ENCODE measurements around the gene VDAC1. TPM values are rescaled to one million over a fixed set of nuclear protein-coding genes. Genes with fewer than 3 reads are reported as not detected.
"Not testable (repeated sequence)": the region's sequence is repeated elsewhere in the genome, so short reads cannot be mapped to it uniquely, and the experiment has no call there.

The VDAC1 gene
- total and polyA plus RNA-seq, 5 donors = 325 to 393 (median 340) TPM

- Histone ChIP-seq H3K4me1 (ENCODE audit: control insufficient read depth, insufficient read depth, low read length) (no peaks in the 10 kb centered on the region), H3K27me3 (ENCODE audit: control insufficient read depth, insufficient read depth) (no peaks in the 10 kb centered on the region), H3K4me3 (ENCODE audit: low read length) (no peak overlapping the region), H3K9me3 (ENCODE audit: control insufficient read depth, low read length) (no peaks in the 10 kb centered on the region), H3K27ac (ENCODE audit: low read length) (no peak overlapping the region)
- ATAC-seq (no peak), DNase-seq (no peak)
- intact Hi-C loops (cut with DNase I) = no loop called here
- WGBS = 83% methylated on average over 3 of the region's 3 CpGs
Observed at GRCh38 chr5:133978943-133979342, 25.8 kb downstream of the VDAC1 start.

DNA sequence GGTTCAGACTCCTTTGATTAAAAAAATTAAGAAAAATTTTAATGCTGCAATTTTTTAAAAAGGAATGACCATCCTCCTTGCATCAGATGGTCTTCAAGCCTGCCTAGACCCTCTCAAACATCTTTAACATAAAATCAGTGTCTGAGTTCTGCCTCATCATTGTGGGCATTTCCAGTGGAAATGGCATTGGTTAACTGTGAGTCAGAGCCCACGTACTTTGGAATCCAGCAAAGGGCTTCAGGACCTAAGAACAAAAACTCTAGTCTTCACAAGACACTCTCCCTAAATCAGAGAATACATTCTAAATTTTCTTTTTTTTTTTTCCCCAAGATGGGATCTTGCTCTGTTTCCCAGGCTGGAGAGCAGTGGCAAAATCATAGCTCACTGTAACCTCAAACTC is 26.9 kb downstream of the VDAC1 start:
- 51% methylated on average over 1 of the region's 1 CpG for WGBS
- no peak for DNase-seq
- Histone ChIP-seq H3K27ac (ENCODE audit: low read length) (no peak overlapping the region), H3K4me1 (ENCODE audit: control insufficient read depth, insufficient read depth, low read length) (no peaks in the 10 kb centered on the region), H3K27me3 (ENCODE audit: control insufficient read depth, insufficient read depth) (no peaks in the 10 kb centered on the region), H3K9me3 (ENCODE audit: control insufficient read depth, low read length) (no peaks in the 10 kb centered on the region), H3K4me3 (ENCODE audit: low read length) (no peak overlapping the region)
- intact Hi-C loops (cut with DNase I) = no loop called here
- ATAC-seq = no peak

DNA sequence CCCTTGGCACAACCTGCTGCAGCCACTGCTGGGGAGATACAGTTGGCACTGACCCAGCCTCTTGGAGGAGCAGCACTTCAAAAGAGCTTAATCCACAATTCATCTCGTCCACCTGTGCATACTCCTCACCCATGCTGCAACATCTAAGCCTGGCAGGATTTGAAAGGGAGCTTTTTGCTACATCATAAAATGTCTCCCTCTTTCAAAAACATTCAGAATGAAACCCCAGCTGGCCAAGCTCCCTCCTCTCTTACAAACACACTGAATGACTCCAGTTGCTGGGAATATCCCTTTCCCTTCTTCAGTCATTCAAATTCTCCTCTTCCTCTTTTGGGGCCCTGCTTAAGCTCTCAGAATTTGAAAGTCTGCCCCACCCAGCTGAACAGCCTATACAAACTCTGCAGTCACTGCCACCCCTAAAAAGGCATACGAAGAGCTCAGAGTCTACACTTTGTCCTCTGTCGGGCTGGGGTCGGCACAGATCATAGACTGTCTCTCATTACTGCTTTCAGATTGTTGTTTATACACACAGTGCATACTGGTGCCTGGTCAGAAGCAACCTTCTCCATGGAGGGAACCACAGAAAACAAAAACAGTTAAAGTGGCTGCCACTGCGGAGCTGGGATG is 27.5 kb downstream of the VDAC1 start:
- H3K4me1 ChIP-seq (ENCODE audit: control insufficient read depth, insufficient read depth, low read length) = no peaks in the 10 kb centered on the region
- peak overlapping the region; percentile 23 for H3K27ac ChIP-seq (ENCODE audit: low read length)

GRCh38 chr5:133975546-133975945 is 29.2 kb downstream of the VDAC1 start:
- DNase-seq; H3K27me3 ChIP-seq (ENCODE audit: control insufficient read depth, insufficient read depth); H3K27ac ChIP-seq (ENCODE audit: low read length); H3K4me3 ChIP-seq (ENCODE audit: low read length); H3K4me1 ChIP-seq (ENCODE audit: control insufficient read depth, insufficient read depth, low read length); intact Hi-C loops (cut with DNase I); ATAC-seq; H3K9me3 ChIP-seq (ENCODE audit: control insufficient read depth, low read length): not testable (repeated sequence)
- 92% methylated on average over 16 of the region's 16 CpGs for WGBS

More for the DNA sequence above, 27.5 kb downstream of the VDAC1 start:
- intact Hi-C loops (cut with DNase I) = no loop called here
- peak in 1 of 2 donors; percentile 17 for ATAC-seq
- no peak for DNase-seq
- 65% methylated on average over 5 of the region's 5 CpGs for WGBS
- no peaks in the 10 kb centered on the region for H3K9me3 ChIP-seq (ENCODE audit: control insufficient read depth, low read length)
- no peaks in the 10 kb centered on the region for H3K27me3 ChIP-seq (ENCODE audit: control insufficient read depth, insufficient read depth)
- no peak overlapping the region for H3K4me3 ChIP-seq (ENCODE audit: low read length)

DNA sequence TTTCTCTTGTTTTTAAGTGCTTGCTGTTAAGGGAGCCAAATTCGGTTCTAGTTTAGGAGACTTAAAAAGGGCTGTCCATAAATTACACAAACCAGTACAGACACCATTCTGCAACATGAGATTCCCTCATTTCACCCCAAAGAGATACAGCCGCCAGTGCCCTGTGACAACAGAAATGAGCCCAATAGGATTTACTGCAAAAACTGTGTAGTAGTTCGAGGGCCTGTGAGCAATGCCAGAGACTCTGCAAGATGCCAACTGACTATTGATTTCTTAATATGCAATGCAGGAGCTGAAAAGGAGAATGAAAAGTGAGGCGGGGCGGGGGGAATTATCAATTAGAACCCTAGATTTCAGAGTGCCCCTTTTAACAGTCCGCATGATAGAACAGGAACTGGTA is 30.6 kb downstream of the VDAC1 start:
- Histone ChIP-seq H3K4me1 (ENCODE audit: control insufficient read depth, insufficient read depth, low read length) (no peaks in the 10 kb centered on the region), H3K27me3 (ENCODE audit: control insufficient read depth, insufficient read depth) (no peaks in the 10 kb centered on the region), H3K4me3 (ENCODE audit: low read length) (no peak overlapping the region), H3K27ac (ENCODE audit: low read length) (no peak overlapping the region), H3K9me3 (ENCODE audit: control insufficient read depth, low read length) (no peaks in the 10 kb centered on the region)
- WGBS = 95% methylated on average over 6 of the region's 6 CpGs
- DNase-seq = no peak
- ATAC-seq = no peak
- intact Hi-C loops (cut with DNase I) = no loop called here

- intact Hi-C loops (cut with DNase I) = no loop called here
- Histone ChIP-seq H3K9me3 (ENCODE audit: control insufficient read depth, low read length) (no peaks in the 10 kb centered on the region), H3K27me3 (ENCODE audit: control insufficient read depth, insufficient read depth) (no peaks in the 10 kb centered on the region), H3K4me1 (ENCODE audit: control insufficient read depth, insufficient read depth, low read length) (peaks cover 3% of the 10 kb centered on the region), H3K4me3 (ENCODE audit: low read length) (no peak overlapping the region), H3K27ac (ENCODE audit: low read length) (no peak overlapping the region)
- WGBS = 93% methylated on average over 2 of the region's 2 CpGs
- ATAC-seq (no peak), DNase-seq (no peak)
Observed at GRCh38 chr5:133970325-133970909, 34.4 kb downstream of the VDAC1 start.

DNA sequence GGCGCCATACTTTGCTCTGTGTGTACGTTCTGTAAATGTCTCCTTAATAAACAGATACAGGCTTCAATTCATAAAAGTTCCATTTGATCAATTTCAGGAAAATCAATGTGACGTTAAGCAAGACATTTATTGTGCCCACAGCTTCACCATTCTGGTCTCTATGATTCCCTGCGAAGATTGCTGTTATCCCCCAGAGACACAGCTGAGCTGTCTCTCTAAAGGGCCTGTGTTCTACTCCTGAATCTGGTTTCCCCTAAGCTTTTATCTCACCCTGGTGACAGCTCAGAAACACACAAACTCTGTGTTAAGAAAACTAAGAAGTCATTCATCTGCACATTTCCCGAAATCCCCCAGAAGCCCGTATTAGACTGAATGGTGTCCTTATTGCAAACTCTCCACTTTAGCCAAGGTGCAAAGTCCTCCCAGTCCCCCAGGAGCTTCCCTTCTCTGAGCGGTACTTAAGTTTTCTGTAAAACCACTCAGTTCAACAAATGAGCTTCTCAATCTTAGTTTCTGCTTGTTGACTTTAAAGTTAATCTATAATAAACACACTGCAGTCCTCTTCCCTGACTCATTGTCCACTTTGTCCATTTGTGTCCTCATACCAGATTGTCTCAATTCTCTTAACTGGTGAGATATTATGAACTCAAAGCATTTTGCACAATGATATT is 35.0 kb downstream of the VDAC1 start:
- intact Hi-C loops (cut with DNase I) = no loop called here
- no peak overlapping the region for H3K27ac ChIP-seq (ENCODE audit: low read length)
- no peak for DNase-seq
- no peaks in the 10 kb centered on the region for H3K9me3 ChIP-seq (ENCODE audit: control insufficient read depth, low read length)
- peaks cover 3% of the 10 kb centered on the region for H3K4me1 ChIP-seq (ENCODE audit: control insufficient read depth, insufficient read depth, low read length)
- no peaks in the 10 kb centered on the region for H3K27me3 ChIP-seq (ENCODE audit: control insufficient read depth, insufficient read depth)
- WGBS = 76% methylated on average over 7 of the region's 7 CpGs
- H3K4me3 ChIP-seq (ENCODE audit: low read length) = no peak overlapping the region
- no peak for ATAC-seq

GRCh38 chr5:133968204-133968980 is 36.4 kb downstream of the VDAC1 start, which contains the start of gene C5orf15:
TSS of gene C5orf15 (minus strand) at chr5:133968625. CDS start at chr5:133968584, 41 bp downstream.
- under 1% methylated on average over 48 of the region's 48 CpGs for WGBS
- peak; percentile 99 for ATAC-seq
- intact Hi-C loops (cut with DNase I) = no loop called here

GRCh38 chr5:133967698-133968203 is 37.0 kb downstream of the VDAC1 start:
- intact Hi-C loops (cut with DNase I) = no loop called here

More at GRCh38 chr5:133968204-133968980, 36.4 kb downstream of the VDAC1 start, which contains the start of gene C5orf15:
- Histone ChIP-seq H3K27ac (ENCODE audit: low read length) (peak within 1 kb of the TSS; percentile 84), H3K4me3 (ENCODE audit: low read length) (peak within 1 kb of the TSS; percentile 67), H3K4me1 (ENCODE audit: control insufficient read depth, insufficient read depth, low read length) (peaks cover 3% of the 10 kb centered on the region), H3K27me3 (ENCODE audit: control insufficient read depth, insufficient read depth) (no peaks in the 10 kb centered on the region), H3K9me3 (ENCODE audit: control insufficient read depth, low read length) (no peaks in the 10 kb centered on the region)
- peak; percentile 98 to 99 (median 98) for DNase-seq

DNA sequence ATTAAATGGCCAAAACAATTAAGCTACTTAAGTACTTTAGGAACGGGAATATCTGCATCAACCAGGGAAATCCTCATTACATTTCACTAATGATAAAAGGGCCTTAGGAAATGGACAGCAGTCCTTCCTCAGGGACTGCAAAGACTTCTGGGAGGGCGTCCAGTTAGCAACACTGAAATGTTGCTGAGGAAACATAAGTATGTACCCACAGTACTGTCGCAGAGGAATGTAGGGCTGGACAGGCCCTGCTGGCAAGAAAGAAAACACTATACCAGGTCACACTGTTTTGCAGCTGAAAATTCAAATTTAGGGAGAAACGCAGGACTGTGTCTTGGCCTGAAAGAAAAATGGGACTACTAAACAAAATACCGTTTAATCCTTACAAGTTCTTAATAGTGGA is 37.7 kb downstream of the VDAC1 start:
- WGBS = 50% methylated on average over 5 of the region's 5 CpGs
- no peaks in the 10 kb centered on the region for H3K27me3 ChIP-seq (ENCODE audit: control insufficient read depth, insufficient read depth)
- H3K9me3 ChIP-seq (ENCODE audit: control insufficient read depth, low read length) = no peaks in the 10 kb centered on the region
- H3K4me3 ChIP-seq (ENCODE audit: low read length) = no peak overlapping the region
- intact Hi-C loops (cut with DNase I) = no loop called here
- peaks cover 3% of the 10 kb centered on the region for H3K4me1 ChIP-seq (ENCODE audit: control insufficient read depth, insufficient read depth, low read length)
- no peak overlapping the region for H3K27ac ChIP-seq (ENCODE audit: low read length)
- no peak for DNase-seq
- peak in 1 of 2 donors; percentile 32 for ATAC-seq

More at GRCh38 chr5:133967698-133968203, 37.0 kb downstream of the VDAC1 start:
- peak; percentile 22 to 65 for ATAC-seq
- H3K9me3 ChIP-seq (ENCODE audit: control insufficient read depth, low read length) = no peaks in the 10 kb centered on the region
- peaks cover 3% of the 10 kb centered on the region for H3K4me1 ChIP-seq (ENCODE audit: control insufficient read depth, insufficient read depth, low read length)
- peak overlapping the region; percentile 67 for H3K4me3 ChIP-seq (ENCODE audit: low read length)
- H3K27me3 ChIP-seq (ENCODE audit: control insufficient read depth, insufficient read depth) = no peaks in the 10 kb centered on the region
- peak in 1 of 3 donors; percentile 63 for DNase-seq
- peak overlapping the region; percentile 84 for H3K27ac ChIP-seq (ENCODE audit: low read length)
- WGBS = 1% methylated on average over 12 of the region's 12 CpGs
